DMS53 treated with DMSO at 0.1 percent for 48 hours (cell line): ENCODE measurements around the gene SPATA16.
"Not testable (repeated sequence)": the region's sequence is repeated elsewhere in the genome, so short reads cannot be mapped to it uniquely, and the experiment has no call there.

Experiments
- DNase-seq: peaks from one replicate; lab custom pipeline; 2025; ENCODE audit not compliant: unreplicated experiment; lab: John Stamatoyannopoulos, UW

Gene SPATA16

GRCh38 chr3:172960626-172961182 is 180.3 kb downstream of the SPATA16 start:
- DNase-seq = not testable (repeated sequence)

- no peak for DNase-seq
Measured at GRCh38 chr3:172958565-172958964, 182.5 kb downstream of the SPATA16 start.

GRCh38 chr3:172953571-172953970 is 187.5 kb downstream of the SPATA16 start:
- no peak for DNase-seq

DNA sequence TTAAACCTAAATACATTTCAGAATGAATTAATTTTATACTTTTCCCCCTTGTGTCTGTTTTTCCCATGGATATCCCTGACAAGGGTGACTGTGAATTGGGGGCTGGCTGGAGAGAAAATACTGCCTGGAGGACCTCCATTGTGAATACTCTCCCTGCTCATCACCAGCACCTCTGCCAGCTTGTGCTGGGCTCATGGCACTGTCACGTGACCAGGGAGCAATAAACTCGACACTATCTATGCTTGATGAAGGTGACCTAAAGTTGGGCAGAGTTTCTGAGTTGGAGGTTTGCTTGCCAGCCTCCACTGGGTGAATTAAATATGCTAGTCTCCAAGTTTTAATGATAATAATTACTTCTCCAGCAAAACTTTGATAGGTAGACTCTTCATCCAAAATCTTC is 189.5 kb downstream of the SPATA16 start:
- DNase-seq = no peak

DNA sequence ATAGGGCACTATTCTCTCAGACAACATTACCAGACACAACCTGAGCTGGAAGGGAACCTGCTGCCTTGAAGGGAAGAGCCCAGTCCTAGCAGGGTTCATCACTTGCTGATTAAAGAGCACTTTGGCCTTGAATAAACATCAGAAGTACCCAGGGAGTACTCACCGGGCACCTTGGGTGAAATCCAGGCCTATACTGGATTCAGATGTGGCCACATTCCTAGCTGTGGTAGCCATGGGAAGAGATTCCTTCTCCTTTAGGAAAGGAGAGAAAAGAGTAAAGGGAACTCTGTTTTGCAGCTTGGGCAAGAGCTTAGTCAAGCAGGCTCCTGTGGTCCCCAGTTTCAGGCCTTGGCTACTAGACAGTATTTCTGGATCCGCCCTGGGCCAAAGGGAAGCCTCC is 195.0 kb downstream of the SPATA16 start:
- no peak for DNase-seq

- no peak for DNase-seq
Measured at GRCh38 chr3:172939651-172940293, 201.3 kb downstream of the SPATA16 start.

DNA sequence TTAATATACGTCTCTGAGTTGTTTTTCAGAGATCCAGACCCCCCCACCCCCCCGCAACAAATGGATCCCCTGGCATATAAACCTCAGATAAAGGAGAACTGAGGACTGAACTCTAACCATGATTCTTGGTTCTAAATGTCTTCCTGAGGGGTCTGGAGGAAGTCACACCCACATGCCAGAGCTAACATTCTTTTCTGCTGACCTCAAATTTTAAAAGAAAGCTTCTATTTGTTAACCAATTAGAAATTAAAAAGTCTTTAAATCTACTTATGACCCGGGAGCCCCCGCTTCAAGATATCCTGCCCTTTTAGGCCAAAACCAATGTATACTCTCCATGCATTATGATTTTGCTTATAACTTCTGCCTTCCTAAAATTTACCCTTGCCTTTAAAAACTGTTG is 202.2 kb downstream of the SPATA16 start:
- no peak for DNase-seq

GRCh38 chr3:172931746-172932285 is 209.2 kb downstream of the SPATA16 start:
- DNase-seq = no peak

DNA sequence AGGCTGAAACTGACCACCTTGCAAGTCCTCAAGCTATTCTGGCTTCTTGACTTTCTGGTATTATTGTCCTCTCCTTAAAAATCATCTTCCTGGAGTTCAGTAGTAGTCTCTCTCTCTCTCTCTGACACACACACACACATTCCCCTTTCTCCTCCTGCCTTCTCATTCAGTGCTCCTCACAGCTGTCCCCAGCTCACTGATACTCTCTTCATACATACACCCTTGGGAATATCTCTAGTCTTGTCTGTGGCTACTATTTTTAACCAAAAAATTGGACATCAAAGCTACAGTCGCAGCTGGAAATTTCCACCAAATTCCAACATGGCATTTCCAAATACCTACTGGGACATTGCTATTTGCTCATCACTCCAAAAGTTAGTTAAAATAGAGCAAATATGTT is 211.6 kb downstream of the SPATA16 start:
- DNase-seq = no peak

GRCh38 chr3:172924546-172924945 is 216.5 kb downstream of the SPATA16 start:
- DNase-seq = no peak

- no peak for DNase-seq
Measured at GRCh38 chr3:172919297-172919683, 221.7 kb downstream of the SPATA16 start.

- no peak for DNase-seq
Measured at GRCh38 chr3:172918568-172919296, 222.3 kb downstream of the SPATA16 start.

GRCh38 chr3:172918165-172918564 is 222.9 kb downstream of the SPATA16 start:
- DNase-seq = peak; percentile 3

GRCh38 chr3:172915911-172916514 is 225.0 kb downstream of the SPATA16 start:
- no peak for DNase-seq

GRCh38 chr3:172914854-172915253 is 226.2 kb downstream of the SPATA16 start:
- no peak for DNase-seq

DNA sequence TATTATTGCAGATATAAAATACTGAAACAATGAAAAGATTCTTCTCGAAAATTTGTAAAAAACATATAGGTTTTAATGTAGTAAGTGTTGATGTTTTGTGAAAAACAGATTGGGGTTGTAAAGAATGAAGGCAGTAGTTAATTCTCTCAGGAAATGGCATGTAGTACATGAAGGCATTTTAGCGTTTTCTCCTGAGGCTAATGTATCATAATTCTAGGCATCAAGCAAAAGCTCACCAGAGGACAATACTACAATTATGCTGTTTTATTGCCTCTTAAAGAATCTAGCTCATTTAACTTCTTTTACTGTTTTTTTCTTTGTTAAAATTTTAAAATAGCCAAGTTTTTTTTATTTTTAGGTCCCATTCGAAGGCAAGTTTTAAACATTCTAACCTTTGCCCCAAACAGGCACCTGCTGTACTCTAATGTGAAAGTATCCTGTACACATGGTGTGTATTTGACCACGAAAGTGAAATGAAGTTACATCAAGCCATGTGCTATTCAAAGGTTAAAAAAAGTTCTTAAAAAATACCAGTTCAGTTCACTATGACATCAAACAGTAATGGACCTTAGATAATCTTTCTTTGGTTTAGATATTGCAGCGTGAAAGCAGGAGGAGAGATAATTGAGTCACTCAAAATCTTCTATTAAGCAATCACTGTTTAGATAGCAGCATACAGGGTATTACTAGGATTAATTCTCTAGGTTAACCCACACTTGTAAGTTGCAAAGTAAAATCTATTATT is 227.0 kb downstream of the SPATA16 start:
- no peak for DNase-seq

DNA sequence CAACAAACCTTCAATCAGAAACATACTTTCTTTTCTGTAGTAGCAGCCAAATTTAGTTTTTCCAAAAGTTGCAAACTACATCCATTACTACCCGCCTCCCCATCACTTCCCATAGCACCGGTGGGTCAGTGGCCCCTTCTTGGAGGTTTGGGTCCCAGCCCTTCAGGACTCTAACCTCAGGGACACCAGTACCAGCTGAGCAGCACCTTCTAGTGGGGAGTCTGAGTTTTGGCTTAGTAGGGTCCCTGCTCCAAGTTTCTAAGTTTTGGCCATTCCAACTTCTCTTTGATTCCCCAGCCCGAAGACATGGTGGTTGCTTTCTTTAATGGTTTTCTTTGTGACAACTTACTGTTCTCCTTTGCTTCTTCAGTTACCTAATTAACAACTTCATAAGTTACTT is 229.9 kb downstream of the SPATA16 start:
- DNase-seq = no peak

DNA sequence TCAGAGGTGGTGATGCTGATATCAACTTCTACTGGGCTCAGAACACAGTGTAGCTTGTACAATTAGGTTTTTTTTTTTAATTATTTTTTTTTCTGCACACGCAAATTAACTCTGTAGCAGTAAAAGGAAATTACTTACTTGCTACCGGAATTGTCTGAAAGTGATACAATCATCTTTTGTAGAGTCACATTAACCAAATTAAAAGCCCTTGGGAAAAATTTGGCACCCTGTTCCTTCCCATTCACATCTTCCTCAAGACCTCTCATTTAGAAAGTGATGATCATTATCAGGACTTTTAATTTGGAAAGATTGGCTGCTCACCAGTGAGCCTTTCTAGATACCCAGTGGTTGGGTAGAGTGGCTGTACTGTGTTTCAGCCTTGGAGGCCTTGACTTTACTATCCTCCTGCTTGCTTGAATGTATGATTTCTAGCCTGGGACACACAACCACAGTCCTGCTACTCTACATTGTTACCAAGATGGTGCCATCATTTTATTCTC is 232.2 kb downstream of the SPATA16 start:
- DNase-seq = no peak

GRCh38 chr3:172905451-172905850 is 235.6 kb downstream of the SPATA16 start:
- DNase-seq = no peak

GRCh38 chr3:172904711-172905373 is 236.2 kb downstream of the SPATA16 start:
- DNase-seq = no peak
